HG03135 (cell line): ENCODE results near the gene KHNYN.
A peak's percentile ranks its signal among the peaks of the same experiment; 100 is the strongest.
"Not testable (repeated sequence)": the region's sequence is repeated elsewhere in the genome, so short reads cannot be mapped to it uniquely, and the experiment has no call there.

Source experiments
- ATAC-seq: cut with Tn5 transposase; IDR thresholded peaks from one replicate; pipeline ENCODE4 v1.9.1; 2021; ENCODE audit warnings: mild to moderate bottlenecking, moderate library complexity; ENCODE audit not compliant: unreplicated experiment

Gene KHNYN

DNA sequence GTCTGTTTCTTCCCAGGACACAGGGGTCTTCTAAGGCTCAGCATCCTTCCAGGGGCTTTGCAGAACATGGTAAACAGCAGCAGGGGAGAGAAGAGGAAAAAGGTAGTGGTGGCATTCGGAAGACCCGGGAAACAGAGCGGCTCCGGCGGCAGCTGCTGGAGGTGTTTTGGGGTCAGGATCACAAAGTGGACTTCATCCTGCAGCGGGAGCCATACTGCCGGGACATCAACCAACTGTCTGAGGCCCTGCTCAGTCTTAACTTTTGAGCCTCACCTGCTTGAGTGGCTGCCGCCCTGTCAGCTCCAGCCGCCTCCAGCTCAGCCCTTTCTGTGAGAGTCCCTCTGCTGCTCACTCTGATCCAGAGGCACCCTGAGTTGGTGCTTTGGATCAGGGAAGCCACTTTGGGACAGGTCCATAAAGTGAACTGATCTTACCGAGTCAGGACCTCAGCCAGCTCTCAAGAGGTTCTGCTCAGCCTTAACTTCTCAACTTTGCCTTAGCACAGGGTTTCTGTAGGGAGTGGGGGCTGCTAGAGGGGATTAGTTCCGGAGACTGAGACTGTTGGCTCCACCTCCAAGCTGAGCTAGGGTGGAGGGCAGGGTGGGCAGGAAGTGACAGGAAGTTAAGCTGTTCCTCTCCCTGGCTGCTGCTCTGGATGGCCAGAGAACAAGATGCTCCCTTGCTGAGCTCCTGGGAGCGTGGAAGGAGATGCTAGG lies 7.4 kb downstream of the KHNYN start:
- no peak for ATAC-seq

DNA sequence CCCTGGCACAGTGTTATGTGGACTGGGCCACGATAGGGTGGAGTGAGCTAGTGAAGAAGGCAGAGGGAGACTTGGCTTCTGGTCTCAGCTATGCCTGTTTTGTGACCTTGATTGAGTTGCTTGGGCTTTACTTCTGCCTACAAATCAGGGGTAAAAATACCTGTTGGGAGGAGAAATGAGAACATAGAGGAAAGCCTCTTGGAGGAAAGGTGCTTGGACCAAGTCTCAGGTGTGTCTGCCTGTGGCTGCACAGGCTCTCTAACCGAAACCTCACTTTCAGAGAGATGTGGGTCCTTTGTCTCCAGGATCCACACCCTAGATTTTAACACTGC lies 7.9 kb downstream of the KHNYN start:
- no peak for ATAC-seq

DNA sequence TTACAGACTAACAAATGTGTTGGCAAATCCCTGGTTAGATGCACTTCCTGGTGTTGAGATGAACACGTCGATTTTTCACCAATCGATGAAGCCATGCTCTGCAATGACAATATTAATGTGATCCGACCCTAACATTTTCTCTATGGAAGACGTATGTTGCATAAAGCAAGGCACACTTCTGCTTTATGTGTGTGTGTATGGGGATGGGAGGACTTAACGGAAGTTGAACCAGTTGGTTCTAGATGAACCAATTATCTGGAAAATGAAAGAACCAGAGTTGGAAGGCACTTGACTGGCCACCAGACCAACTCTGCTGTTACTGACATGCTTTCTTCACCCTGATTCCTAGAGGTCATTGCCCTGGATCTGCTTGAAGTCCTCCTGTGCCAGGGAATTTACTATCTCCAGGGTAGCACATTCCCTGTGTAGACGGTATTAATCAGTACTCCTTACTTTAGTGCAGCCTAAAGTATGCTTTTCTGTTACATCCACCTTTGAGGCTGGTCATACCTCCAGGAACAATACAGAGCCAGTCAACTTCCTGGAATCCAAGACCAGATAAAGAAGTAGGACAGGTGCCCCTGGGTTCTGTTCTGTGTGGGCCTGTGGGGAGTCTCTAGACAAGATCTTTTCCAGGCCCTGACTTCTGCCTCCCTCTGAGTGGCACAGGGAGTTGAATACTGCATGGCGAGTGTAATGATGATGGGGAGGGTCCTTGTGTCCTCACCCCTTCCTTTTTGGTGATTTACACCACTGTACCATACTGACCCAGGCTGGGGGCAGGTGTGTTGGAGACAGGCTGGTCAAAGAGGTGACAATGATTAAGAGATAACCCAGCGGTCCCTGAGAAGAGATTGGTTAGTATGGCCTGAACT lies 8.7 kb downstream of the KHNYN start:
- no peak for ATAC-seq

DNA sequence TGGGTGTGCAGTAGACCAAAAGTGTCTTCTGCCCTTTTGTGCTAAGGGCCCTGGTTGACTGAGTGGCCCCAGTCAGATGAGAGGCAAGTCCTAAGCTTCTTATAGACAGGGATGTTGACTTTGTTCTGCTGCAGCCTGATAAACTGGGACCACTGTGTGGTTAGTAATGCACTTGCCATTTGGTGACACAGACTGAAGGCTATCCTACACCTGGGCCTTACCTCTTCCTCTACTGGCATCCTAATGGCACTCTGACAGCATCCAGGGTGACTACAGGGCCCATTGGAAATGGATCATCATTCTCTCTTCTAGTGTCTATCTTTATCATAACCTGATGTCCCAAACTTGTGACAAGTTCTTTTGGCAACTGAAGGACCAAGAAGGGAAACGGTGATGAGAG lies 9.5 kb downstream of the KHNYN start:
- no peak for ATAC-seq

DNA sequence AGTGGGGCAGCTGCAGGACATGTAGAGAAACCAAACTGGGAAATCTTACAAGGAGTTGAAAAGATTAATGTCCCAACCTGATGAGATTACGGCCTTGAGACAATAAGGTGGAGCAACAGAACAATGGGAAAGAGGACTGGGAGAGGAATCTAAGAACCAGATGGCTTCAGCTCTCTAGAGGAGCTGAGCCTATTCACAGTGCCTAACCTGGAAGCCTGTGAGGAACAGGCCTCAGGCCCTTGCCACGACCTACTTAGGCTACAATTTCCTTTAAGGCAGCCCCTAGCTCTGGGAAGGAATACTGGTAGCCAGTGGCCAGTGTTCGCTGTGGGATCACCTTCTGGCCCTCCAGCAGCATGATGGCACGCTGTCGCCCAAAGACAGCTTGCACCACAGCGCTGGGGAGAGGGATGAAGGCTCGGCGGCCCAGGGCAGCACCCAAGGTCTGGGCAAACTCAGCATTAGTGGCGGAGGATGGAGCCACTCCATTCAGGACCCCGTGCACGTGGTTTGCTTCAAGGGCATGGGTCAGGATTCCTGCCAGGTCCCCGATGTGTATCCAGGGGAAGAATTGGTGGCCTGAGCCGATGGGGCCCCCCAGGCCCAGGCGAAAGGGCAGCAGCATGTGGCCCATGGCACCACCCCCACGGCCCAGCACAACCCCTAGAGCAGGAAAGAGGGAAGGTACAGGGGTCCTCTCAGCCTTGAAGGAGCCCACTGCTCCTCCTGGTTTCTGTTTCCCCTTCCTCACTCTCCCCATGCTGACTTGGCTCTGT lies 10.3 kb downstream of the KHNYN start:
- ATAC-seq = no peak

DNA sequence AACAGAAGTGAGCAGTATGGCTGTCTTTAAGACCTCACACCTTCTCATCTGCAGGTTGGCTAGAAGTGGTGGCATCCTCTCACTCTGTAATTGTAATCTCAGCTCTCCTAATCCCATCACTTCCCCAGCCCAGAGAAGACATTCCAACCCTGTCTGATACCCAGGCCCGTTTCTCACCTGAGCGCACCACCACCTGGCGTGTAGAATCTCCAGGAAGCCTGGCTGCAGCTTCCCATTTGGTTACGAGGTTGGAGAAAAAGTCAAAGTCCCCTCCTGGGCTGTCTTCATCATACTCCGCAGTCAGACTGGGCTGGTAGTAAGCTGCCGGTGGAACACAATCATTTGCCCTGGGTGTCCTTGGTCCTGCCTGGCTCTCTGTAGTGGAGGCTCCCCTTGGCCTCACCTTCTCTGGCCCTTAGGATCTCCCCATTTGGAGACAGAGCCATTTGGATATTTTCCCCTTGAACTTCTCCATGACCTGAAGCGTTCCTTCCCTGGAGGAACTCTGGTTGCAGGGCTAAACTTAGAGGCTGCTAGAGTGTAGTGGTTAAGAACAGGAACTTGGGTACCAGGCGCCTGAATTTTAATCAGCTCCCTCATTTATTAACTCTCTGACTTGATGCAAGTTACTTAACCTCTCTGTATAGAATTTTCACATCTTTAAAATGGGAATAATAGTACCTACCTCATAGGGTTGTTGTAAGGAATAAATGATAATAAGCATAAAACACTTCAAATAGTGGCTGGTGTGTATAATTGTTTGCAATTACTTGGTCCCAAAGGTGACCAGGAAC lies 11.0 kb downstream of the KHNYN start:
- ATAC-seq = no peak

DNA sequence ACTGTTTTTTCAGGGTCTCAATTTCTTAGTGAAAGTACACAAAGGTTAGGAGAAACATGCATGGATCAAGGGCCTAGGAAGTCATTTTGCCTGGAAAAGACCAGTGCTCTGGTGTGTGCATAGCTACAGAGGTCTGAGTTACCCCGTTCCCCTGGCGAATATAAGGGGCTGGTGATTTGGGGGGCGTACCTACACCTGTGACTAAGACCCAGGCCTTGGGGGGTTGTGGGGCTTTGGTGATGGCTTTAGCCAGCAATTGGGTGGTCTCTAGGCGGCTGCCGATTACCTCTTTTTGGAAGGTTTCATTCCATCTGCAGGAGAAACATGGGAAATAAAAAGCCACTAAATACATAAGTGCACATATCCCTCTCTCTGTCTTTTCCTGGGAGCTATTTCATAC lies 11.7 kb downstream of the KHNYN start:
- no peak for ATAC-seq

DNA sequence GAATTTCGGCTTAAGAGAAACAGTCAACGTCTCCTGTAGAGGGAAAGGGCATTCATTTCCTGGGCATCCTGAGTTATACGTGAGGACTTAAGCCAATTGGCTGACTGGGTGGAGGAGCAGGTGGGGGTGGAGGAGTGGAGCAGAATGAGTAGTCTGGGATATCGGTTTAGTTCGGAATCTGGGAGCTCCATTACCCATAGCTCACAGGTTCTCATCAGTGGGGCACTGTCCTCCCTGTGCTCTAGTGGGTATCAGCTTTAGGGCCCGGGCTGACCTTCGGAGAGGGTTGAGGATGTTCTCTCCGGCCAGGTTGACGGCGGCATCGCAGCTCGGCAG lies 12.1 kb downstream of the KHNYN start:
- ATAC-seq = no peak

DNA sequence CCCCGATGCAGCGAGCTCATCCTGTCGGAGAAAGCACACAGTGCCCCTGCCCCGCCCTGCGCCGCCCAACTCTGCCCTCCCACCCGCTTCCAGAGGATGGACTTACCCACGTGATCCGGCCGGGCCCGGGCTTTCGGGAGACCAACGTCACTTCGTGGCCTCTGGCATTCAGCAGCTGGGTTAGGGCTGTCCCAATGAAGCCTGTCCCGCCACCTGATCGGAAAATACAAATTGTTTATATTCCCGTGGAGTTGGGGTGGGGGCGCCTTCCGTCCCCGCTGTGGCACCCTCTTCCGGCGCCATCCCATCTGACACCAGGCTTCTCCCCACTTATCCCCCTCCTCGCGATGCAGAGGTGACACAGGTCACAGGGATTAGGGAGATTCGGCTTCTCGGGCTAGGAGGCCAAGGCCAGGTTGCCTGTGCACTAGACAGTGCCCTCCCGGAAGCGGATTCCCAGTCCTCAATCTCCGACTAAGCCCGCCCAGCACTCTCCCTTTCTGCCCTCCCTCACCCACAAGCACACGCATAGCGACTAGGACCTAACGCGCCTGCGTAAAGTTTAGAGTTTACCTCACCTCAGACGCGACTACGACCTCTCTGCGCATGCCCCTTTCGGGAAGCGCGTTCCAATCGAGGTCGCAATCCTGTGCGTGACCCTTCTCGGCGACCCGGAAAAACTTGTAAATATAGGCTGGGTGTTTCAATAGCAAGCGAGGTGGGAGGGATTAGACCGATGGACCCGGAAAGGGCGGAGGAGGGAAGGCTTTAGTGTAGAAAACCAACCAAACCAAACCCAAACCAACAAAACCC lies 12.7 kb downstream of the KHNYN start, which contains the start of gene SDR39U1:
Gene SDR39U1 (minus strand): TSS at position 537 of the 813 bp plus-strand sequence. CDS start 7 bp downstream, at position 530.
- peak; percentile 91 for ATAC-seq

DNA sequence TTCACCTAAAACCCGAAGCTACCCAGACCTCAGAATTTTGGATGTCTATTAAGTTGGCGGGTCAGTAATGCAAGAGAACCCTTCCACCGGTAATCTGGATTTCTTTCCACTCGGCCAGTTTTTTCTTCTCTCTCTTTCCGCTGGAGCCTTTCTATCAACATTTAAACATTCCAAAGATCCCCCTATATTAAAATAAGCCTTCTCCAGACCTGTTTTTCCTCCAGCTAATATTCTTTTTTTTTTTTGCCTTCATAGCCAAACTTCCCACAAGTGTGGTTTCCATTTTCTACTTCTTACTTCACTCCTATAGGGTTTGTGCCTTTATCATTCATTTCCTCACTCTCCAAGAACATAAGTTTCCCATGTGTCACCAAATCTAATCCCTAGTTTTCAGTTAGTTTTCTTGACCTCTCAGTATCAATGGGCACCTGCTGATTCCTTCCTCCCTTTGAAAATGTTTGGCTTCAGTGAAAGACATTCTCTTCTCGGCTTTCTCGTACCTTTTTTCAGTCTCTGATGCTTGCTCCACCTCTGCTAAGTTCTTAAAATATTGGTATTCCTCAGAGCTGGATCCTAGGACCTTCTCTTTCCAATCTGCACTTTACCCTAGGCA lies 13.4 kb downstream of the KHNYN start:
- ATAC-seq = no peak

DNA sequence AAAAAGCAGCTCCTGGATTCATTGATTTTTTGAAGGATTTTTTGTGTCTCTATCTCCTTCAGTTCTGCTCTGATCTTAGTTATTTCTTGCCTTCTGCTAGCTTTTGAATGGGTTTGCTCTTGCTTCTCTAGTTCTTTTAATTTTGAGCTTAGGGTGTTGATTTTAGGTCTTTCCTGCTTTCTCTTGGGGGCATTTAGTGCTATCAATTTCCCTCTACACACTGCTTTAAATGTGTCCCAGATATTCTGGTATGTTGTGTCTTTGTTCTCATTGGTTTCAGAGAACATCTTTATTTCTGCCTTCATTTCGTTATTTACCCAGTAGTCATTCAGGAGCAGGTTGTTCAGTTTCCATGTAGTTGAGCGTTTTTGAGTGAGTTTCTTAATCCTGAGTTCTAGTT lies 21.1 kb downstream of the KHNYN start:
- not testable (repeated sequence) for ATAC-seq

DNA sequence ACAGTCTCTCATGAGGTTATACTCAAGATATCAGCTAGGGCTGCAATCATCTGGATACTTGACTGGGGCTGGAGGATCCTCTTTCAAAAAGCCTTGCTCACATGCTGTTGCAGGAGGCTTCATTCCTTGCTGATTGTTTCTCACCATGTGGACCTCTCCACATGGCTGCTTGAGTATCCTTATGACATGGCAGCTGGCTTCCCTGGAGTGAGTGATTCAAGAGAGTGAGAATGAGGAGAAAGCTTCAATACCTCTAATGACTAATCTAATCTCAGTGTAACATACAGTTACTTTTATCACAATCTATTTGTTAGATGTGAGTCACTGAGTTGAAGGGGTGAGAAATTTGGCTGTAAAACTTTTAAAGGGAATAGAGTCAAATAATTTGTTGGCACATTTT lies 27.2 kb downstream of the KHNYN start:
- no peak for ATAC-seq

DNA sequence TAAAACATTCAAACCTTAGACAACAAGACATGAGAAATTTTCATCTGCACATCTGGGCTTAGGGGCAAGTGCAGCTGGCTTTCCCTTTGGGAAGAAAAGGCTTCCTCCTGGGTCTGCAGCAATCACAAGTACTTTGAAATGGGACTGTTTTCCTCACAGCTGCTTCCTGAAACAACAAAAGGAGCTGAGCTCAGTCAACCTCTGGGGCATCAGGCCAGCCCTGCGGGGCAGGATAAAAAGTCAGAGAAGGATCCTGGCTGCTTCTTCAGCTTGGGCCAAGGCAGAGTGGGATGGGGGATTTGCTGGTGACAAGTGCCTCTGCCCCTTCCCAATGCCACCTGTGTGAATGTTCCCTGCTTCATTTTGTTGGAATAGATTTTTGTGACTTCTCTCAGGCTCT lies 29.0 kb downstream of the KHNYN start:
- ATAC-seq = no peak

DNA sequence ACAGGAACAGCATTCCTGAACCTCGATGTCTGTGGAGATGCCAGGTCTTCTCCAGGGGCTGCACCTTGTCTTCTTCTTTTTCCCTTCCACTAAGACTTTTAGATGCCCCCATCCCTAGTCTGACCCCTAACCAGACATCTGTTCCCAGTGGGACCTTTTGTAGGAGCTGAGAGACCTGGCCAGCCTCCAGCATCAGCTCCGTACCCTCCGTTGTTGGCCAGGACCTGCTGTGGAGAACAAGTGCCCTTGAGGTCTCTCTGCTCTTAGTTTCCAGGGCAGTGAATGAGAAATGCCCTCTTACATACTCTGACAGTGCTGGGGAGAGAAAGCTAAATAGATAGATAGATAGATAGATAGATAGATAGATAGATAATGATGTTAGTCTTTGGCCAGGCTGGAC lies 29.6 kb downstream of the KHNYN start:
- ATAC-seq = no peak

DNA sequence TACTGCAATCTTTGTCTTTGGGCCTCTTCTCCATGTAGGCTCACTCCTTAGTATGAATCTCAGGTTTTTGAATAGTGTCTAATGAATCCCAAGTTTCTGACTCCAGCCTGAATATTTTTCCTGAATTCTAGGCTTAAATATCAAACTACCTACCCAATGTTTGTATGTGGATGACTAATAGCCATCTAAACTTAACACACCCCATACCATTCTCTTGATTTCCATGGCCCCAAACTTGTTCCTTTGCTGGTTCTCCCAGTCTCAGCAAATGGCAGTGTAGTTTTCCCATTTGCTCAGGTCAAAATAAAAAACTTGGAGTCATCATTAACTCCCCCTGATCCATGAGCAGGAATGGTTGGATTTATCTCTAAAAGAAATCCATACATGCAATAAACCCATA lies 31.6 kb downstream of the KHNYN start:
- ATAC-seq = no peak

DNA sequence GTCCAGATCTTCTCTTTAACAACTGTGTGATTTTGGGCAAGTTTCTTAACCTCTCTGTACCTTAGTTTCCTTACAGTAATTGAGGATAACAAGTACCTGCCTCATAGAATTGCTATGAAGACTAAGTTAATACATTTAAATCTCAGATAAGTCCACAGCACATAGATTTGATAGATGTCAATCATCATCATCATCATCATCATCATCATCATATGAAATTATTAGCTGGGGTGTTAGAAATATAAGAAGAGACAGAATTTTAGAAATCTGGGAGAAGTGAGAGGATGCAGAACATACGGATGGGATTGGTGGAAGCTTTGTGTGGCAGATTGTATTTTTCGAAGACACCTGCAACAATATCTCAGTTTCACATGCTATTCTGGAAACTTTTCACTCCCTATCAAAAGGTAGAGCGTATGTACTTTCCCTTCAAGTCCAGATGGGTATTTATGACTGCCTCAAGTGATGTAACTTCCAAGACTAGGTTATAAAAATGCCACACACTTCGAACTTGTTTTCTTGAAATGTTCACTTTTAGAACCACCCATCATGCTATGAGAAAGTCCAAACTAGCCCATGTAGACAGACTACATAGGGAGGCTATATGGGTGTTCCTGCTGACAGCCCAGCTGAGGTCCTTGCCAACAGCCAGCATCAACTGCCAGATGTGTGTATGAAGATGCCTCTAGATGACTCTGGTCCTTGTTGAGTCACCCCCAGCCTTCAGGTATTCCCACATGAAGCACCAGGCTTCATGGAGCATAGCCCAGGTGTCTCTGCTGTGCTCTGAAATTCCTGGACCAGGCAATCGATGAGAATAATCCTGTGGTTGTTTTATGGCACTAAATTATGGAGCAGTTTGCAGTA lies 33.5 kb downstream of the KHNYN start:
- ATAC-seq = no peak

DNA sequence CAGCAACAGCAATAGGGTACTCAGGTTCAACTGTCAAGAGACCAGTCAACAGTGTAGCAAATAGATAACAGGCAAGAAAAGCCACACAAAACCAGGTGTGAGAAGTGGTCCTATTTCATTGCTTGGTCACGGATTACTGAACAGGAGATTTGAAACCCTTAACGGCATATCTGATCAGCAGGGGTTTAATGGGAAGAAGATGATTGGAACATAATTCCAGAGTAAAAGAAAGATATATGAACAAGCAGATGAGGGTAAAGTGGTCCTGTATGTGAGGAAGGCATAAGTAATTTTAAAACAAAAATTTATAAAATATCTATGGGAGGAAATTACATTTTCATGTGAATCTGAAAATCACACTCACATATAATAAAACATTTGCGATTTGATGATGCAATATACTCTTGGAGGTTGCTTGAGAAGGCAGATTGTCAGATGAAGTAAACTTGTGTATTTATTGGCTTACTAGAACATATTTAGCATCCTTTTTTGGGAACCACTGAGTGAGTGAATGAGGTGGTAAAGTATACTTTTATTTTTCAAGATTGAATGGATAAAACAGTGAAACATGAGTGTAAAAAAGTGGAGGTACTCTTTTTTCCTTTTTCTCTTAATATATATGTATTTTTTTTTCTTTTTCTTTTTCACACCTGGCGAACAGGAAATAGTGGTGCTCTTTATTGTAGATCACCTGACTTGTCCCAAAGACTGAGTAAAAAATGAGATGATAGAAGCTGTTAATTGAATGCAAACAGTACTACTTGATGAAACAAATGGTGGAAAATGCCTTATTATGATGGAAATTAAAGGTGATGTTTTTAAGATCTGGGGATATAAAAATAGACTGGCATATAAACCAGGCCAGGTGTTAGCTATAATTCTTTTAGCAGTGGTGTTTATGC lies 34.4 kb downstream of the KHNYN start:
- ATAC-seq = no peak

DNA sequence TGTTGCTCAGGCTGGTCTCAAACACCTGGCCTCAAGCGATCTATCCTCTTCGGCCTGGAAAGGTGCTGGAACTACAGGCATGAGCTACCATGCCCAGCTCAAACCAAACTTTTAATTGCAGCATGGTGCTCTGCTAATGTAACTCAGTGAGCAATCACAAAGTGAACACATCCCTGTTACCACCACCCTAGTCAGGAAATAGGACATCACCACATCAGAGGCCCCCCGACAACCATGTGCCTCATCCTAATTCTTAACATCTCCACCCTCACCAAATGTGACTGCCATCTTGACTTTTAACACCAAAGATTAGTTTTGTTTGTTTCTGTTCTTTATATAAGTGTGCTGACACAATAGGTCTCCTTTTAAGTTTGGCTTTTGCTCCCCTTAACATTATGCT lies 35.6 kb downstream of the KHNYN start:
- ATAC-seq = no peak
